Esophagus muscularis mucosa (tissue), 4 donors: Measurements from ENCODE around the gene MSANTD3. TPM values are rescaled to one million over a fixed set of nuclear protein-coding genes. Genes with fewer than 3 reads are reported as not detected.

Source experiments
- DNase-seq: peaks from one replicate; pipeline ENCODE4 v3.0.0-alpha.2; 2017; ENCODE audit errors: extremely low spot score
- H3K27ac ChIP-seq, 4 donors: fragments of 200-600 bp; sonication (generic); replicated peaks in 1 of 4; 1 replicate in 3 of 4; 2 replicates in 1 of 4; pipeline ENCODE4 v1.5.1; 2016 to 2019; ENCODE audit warnings: mild to moderate bottlenecking in 1 of 4
- H3K27me3 ChIP-seq, 4 donors: fragments of 200-600 bp; sonication (generic); one replicate each; pipeline versions ENCODE4 v1.5.1 to v1.6.0; 2016 to 2019
- H3K36me3 ChIP-seq, 4 donors: fragments of 200-600 bp; sonication (generic); one replicate each; pipeline ENCODE4 v1.5.1; 2016 to 2019
- H3K4me1 ChIP-seq, 4 donors: fragments of 200-600 bp; sonication (generic); one replicate each; pipeline ENCODE4 v1.5.1; 2016 to 2019
- H3K4me3 ChIP-seq, 4 donors: fragments of 200-600 bp; sonication (generic); 1 replicate in 2 of 4; 2 replicates in 2 of 4; pipeline ENCODE4 v1.5.1; 2016 to 2019; ENCODE audit warnings: mild to moderate bottlenecking in 4 of 4, moderate library complexity in 1 of 4
- H3K9me3 ChIP-seq, 4 donors: fragments of 200-600 bp; sonication (generic); 1 replicate in 3 of 4; 2 replicates in 1 of 4; pipeline ENCODE4 v1.5.1; 2016 to 2019
- EP300 ChIP-seq: sonication (generic); formaldehyde crosslinking; IDR thresholded peaks from one replicate; pipeline ENCODE4 v1.6.1; 2017; ENCODE audit warnings: antibody characterized with exemption
- POLR2A ChIP-seq: fragments of 450-650 bp; IDR thresholded peaks from one replicate; pipeline ENCODE4 v1.6.1; 2017; ENCODE audit warnings: antibody characterized with exemption, moderate library complexity, mild to moderate bottlenecking, low read depth
- POLR2AphosphoS5 ChIP-seq, 2 donors: sonication (generic); formaldehyde crosslinking; IDR thresholded peaks; one replicate each; pipeline ENCODE4 v1.6.1; 2017; ENCODE audit warnings: antibody characterized with exemption in 2 of 2
- WGBS: methylation state at CpG from one replicate; pipeline ENCODE4 v1.1.5; 2018; 5-methylcytosine and 5-hydroxymethylcytosine counted together
- intact Hi-C: fragments of 100-400 bp; cut with DNase I; formaldehyde crosslinking; loops from one replicate; pipeline ENCODE4 v1.15.1; 2023
- total RNA-seq, 4 donors: library from RNA; depleted of rRNA; stranded (reverse); fragments of >200 nt; gene quantifications; one replicate each; pipeline versions ENCODE4 v1.1.0 to v1.2.1, GENCODE V29; 2016
- TF ChIP-seq, protein P1 (sequence below), 3 experiments: fragments of 200-600 bp in 2 of 3; fragments of 450-650 bp in 1 of 3; sonication (generic) in 2 of 3; IDR thresholded peaks; one replicate each; pipeline ENCODE4 v1.5.1; 2017 to 2019; ENCODE audit warnings: antibody characterized with exemption in 3 of 3, mild to moderate bottlenecking in 2 of 3, moderate library complexity in 1 of 3

MSANTD3 gene
- total RNA-seq, 4 donors from 2014 or later, result 28.5 to 50.4 (median 41.3) TPM

DNA sequence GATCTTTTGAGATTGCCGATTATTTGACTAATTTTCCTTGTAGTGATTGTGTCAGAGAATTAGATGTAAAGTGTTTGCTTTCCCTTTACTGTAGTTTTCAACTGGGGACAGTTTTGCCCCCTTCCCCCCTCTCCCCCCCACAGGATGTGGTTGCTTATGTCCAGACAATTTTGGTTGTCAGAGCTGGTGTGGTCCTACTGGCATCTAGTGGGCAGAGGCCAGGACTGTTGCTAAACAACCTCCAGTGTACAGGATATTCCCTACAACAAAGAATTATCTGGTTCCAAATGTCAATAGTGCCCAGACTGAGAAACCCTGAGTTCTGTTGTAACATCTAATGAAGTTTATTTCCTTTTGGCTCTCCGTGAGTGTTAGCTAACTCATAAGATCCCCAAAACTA is 66.0 kb downstream of the MSANTD3 start:
- H3K27ac ChIP-seq, result no peak overlapping the region
- H3K4me3 ChIP-seq, result no peak overlapping the region
- TF ChIP-seq POLR2A, result no peak
- no peak for TF ChIP-seq EP300
- TF ChIP-seq, protein P1, sequence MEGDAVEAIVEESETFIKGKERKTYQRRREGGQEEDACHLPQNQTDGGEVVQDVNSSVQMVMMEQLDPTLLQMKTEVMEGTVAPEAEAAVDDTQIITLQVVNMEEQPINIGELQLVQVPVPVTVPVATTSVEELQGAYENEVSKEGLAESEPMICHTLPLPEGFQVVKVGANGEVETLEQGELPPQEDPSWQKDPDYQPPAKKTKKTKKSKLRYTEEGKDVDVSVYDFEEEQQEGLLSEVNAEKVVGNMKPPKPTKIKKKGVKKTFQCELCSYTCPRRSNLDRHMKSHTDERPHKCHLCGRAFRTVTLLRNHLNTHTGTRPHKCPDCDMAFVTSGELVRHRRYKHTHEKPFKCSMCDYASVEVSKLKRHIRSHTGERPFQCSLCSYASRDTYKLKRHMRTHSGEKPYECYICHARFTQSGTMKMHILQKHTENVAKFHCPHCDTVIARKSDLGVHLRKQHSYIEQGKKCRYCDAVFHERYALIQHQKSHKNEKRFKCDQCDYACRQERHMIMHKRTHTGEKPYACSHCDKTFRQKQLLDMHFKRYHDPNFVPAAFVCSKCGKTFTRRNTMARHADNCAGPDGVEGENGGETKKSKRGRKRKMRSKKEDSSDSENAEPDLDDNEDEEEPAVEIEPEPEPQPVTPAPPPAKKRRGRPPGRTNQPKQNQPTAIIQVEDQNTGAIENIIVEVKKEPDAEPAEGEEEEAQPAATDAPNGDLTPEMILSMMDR (IDR thresholded peaks at IDR 0.05), result no peak
- no peak for TF ChIP-seq POLR2AphosphoS5 (IDR thresholded peaks at IDR 0.05)

DNA sequence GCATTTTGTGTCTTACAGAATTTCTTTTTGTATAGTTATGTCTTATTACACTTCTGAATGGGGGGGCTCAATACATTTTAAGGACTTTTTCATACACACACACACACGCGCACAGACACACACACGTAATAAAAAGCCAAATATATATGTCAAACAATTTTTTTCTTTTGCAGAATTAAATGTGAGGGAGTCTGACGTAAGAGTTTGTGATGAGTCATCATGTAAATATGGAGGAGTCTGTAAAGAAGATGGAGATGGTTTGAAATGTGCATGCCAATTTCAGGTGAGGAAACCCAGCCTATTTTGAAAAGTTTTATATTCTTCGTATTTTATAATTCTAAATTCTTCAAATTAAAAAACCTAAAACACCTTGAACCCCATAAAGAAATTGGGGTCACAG is 71.6 kb downstream of the MSANTD3 start:
- Histone ChIP-seq H3K36me3 (no peaks in the 10 kb centered on the region), H3K4me1 (no peaks in the 10 kb centered on the region), H3K9me3 (no peaks in the 10 kb centered on the region), H3K27me3 (no peaks in the 10 kb centered on the region), H3K27ac (no peak overlapping the region), H3K4me3 (no peak overlapping the region)
- 86% methylated on average over 5 of the region's 5 CpGs for WGBS
- DNase-seq, result no peak
- no peak for TF ChIP-seq POLR2AphosphoS5 (IDR thresholded peaks at IDR 0.05)
- intact Hi-C loops, result no loop called here

More for the DNA sequence above, 66.0 kb downstream of the MSANTD3 start:
- WGBS, result 85% methylated on average over 2 of the region's 2 CpGs
- Histone ChIP-seq H3K9me3 (no peaks in the 10 kb centered on the region), H3K4me1 (no peaks in the 10 kb centered on the region), H3K27me3 (no peaks in the 10 kb centered on the region), H3K36me3 (no peaks in the 10 kb centered on the region)
- intact Hi-C loops, result no loop called here
- no peak for DNase-seq

DNA sequence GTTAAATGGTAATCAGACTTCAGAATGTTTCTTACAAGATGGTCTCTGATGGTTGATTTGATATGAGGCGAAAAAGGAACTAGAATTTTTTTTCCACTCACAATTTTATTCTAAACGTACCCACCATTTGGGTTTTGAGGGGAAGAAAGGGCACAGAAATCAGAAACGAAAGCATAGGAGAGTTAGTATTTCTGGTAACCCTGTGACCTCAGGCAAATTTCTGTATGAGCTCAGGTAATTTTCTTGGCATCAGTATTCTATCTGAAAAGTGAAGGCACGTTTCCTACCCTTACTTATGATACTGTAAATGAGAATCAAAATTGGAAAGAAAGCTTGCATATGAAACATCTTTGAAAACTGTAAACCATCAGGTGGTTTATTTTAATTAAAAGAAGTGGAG is 72.5 kb downstream of the MSANTD3 start:
- Histone ChIP-seq H3K9me3 (no peaks in the 10 kb centered on the region), H3K4me1 (no peaks in the 10 kb centered on the region), H3K4me3 (no peak overlapping the region), H3K27ac (no peak overlapping the region), H3K36me3 (no peaks in the 10 kb centered on the region), H3K27me3 (no peaks in the 10 kb centered on the region)
- no peak for TF ChIP-seq POLR2A
- TF ChIP-seq POLR2AphosphoS5 (IDR thresholded peaks at IDR 0.05), result no peak
- TF ChIP-seq EP300, result no peak
- TF ChIP-seq, protein P1 (IDR thresholded peaks at IDR 0.05), result no peak
- 85% methylated on average over 4 of the region's 4 CpGs for WGBS
- no peak for DNase-seq
- intact Hi-C loops, result no loop called here

DNA sequence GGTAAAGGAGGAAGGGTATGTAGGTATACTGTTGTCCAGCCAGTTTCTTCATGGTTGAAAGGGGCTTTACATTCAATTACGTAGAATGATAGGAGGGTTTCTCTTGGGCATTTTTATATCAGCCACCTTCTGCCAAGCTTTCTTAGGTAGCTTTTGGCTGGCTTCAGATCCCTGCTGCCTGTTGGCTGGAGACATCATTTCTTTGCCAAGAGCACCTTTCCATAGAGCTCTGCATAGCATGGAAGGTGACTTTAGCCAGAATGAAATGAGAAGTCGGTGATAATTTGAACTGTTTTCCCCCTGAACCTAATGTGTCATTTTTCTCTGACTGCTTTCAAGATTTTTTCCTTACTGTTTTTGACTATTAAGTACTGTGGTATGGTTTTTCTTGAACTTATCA is 72.9 kb downstream of the MSANTD3 start:
- H3K4me1 ChIP-seq, result no peaks in the 10 kb centered on the region
- 44% methylated on average over 2 of the region's 2 CpGs for WGBS
- TF ChIP-seq, protein P1 (IDR thresholded peaks at IDR 0.05), result no peak
- TF ChIP-seq EP300, result no peak
- TF ChIP-seq POLR2AphosphoS5 (IDR thresholded peaks at IDR 0.05), result no peak
- no peaks in the 10 kb centered on the region for H3K9me3 ChIP-seq
- H3K4me3 ChIP-seq, result no peak overlapping the region
- H3K27me3 ChIP-seq, result no peaks in the 10 kb centered on the region
- H3K36me3 ChIP-seq, result no peaks in the 10 kb centered on the region
- intact Hi-C loops, result no loop called here
- no peak for DNase-seq
- H3K27ac ChIP-seq, result no peak overlapping the region

Other genes with a start within 250 kb of the MSANTD3 start
- 10 to 100 TPM; 10.4 to 16.4 (median 11.2) TPM for gene TEX10, start 74.2 kb upstream of the MSANTD3 start, total RNA-seq
- gene TMEFF1, start 46.0 kb downstream of the MSANTD3 start, total RNA-seq, result 1 to 10 TPM in 1 of 4 donors, under 1 TPM in 3; 0.50 to 1.7 (median 0.73) TPM
- 1 to 10 TPM in 2 of 4 donors, under 1 TPM in 2; 0.33 to 1.5 (median 0.95) TPM for gene CAVIN4, start 150.9 kb downstream of the MSANTD3 start, total RNA-seq